IMR-90 (cell line): ENCODE data around the gene TSEN15. TPM values are rescaled to one million over a fixed set of nuclear protein-coding genes. Genes with fewer than 3 reads are reported as not detected.

Experiments used
- ATAC-seq: fragments of 200-7000 bp; cut with Tn5 transposase; 2 replicates; pipeline ENCODE4 v1.9.1; 2020; ENCODE audit warnings: low read depth, mild to moderate bottlenecking, moderate library complexity
- BruUV-seq: library from RNA; stranded (reverse); fragments of 400-500 nt; replicated peaks from 2 replicates; lab custom pipeline; 2021; lab: Mats Ljungman, UMichigan
- CTCF ChIA-PET: fragments of 300-600 bp; formaldehyde crosslinking; extraction: SDS; loops from one replicate; lab custom pipeline; 2021; ENCODE audit warnings: antibody characterized with exemption; lab: Yijun Ruan, JAX
- POLR2A ChIA-PET: fragments of 300-600 bp; sonication (Branson Sonifier 250); formaldehyde crosslinking; loops from one replicate; lab custom pipeline; 2022; ENCODE audit warnings: antibody characterized with exemption; ENCODE audit not compliant: unreplicated experiment; lab: Charles Lee
- DNase-seq: peaks from one replicate; pipeline ENCODE4 v3.0.0; 2013
- H2AFZ ChIP-seq: replicated peaks from 2 replicates; pipeline ENCODE3; 2013; ENCODE audit warnings: low read length, mild to moderate bottlenecking; ENCODE audit not compliant: poor library complexity
- H2AK5ac ChIP-seq: 2 replicates; pipeline ENCODE4 v1.6.1; 2013; ENCODE audit warnings: low read depth, low read length, inconsistent platforms
- H2AK9ac ChIP-seq: replicated peaks from 2 replicates; pipeline ENCODE3; 2013; ENCODE audit warnings: mild to moderate bottlenecking, low read depth, low read length, moderate library complexity; ENCODE audit not compliant: poor library complexity
- H2BK120ac ChIP-seq: 2 replicates; pipeline ENCODE4 v1.6.1; 2013; ENCODE audit warnings: low read depth, low read length, inconsistent platforms
- H2BK15ac ChIP-seq: 3 replicates; pipeline ENCODE4 v1.6.1; 2013; ENCODE audit warnings: low read depth, low read length, inconsistent platforms
- H2BK20ac ChIP-seq: 2 replicates; pipeline ENCODE4 v1.6.1; 2013; ENCODE audit warnings: low read depth, mild to moderate bottlenecking, inconsistent platforms, low read length, moderate library complexity
- H2BK5ac ChIP-seq: 2 replicates; pipeline ENCODE4 v1.6.1; 2013; ENCODE audit warnings: mild to moderate bottlenecking, low read depth, low read length, inconsistent platforms; ENCODE audit not compliant: poor library complexity, severe bottlenecking
- H3K14ac ChIP-seq: replicated peaks from 2 replicates; pipeline ENCODE4 v1.6.1; 2013; ENCODE audit warnings: low read depth, low read length, inconsistent platforms
- H3K18ac ChIP-seq: 2 replicates; pipeline ENCODE4 v1.6.1; 2013; ENCODE audit warnings: low read depth, low read length, control low read depth
- H3K23ac ChIP-seq: 2 replicates; pipeline ENCODE4 v1.6.1; 2013; ENCODE audit warnings: low read depth, low read length, inconsistent platforms
- H3K27ac ChIP-seq: 2 replicates; pipeline ENCODE4 v1.5.1; 2013; ENCODE audit warnings: mild to moderate bottlenecking, control low read depth, low read length; ENCODE audit not compliant: insufficient read depth
- H3K27me3 ChIP-seq: 2 replicates; pipeline ENCODE4 v1.6.1; 2013; ENCODE audit warnings: low read length; ENCODE audit not compliant: control insufficient read depth, insufficient read depth
- H3K36me3 ChIP-seq: 2 replicates; pipeline ENCODE4 v1.6.1; 2013; ENCODE audit warnings: low read length, mixed read lengths; ENCODE audit not compliant: control insufficient read depth, insufficient read depth
- H3K4ac ChIP-seq: 2 replicates; pipeline ENCODE4 v1.6.1; 2013; ENCODE audit warnings: low read depth, low read length, inconsistent platforms
- H3K4me1 ChIP-seq: 2 replicates; pipeline ENCODE4 v1.6.1; 2013; ENCODE audit warnings: low read length, mixed read lengths; ENCODE audit not compliant: control insufficient read depth, insufficient read depth
- H3K4me2 ChIP-seq: 2 replicates; pipeline ENCODE4 v1.6.1; 2013; ENCODE audit warnings: low read depth, mild to moderate bottlenecking, control low read depth, low read length, moderate library complexity
- H3K4me3 ChIP-seq: 2 replicates; pipeline ENCODE4 v1.5.1; 2013; ENCODE audit warnings: low read depth, mild to moderate bottlenecking, control low read depth, low read length, moderate library complexity; ENCODE audit not compliant: insufficient read depth
- H3K56ac ChIP-seq: 2 replicates; pipeline ENCODE4 v1.6.1; 2013; ENCODE audit warnings: low read length, inconsistent platforms; ENCODE audit not compliant: insufficient read depth; ENCODE audit errors: extremely low read depth
- H3K79me1 ChIP-seq, 2 experiments: 2 replicates each; pipeline ENCODE4 v1.6.1; 2013; ENCODE audit warnings: low read length in 2 of 2, inconsistent platforms in 1 of 2, low read depth in 1 of 2
- H3K9ac ChIP-seq: 2 replicates; pipeline ENCODE4 v1.6.1; 2013; ENCODE audit warnings: low read depth, low read length, control low read depth
- H3K9me1 ChIP-seq: 2 replicates; pipeline ENCODE4 v1.6.1; 2013; ENCODE audit warnings: low read length, inconsistent platforms; ENCODE audit not compliant: insufficient read depth
- H3K9me3 ChIP-seq: 2 replicates; pipeline ENCODE4 v1.6.1; 2013; ENCODE audit warnings: low read length; ENCODE audit not compliant: control insufficient read depth, insufficient read depth
- H4K20me1 ChIP-seq: 2 replicates; pipeline ENCODE4 v1.6.1; 2013; ENCODE audit warnings: low read length, inconsistent platforms; ENCODE audit not compliant: insufficient read depth
- H4K5ac ChIP-seq: 2 replicates; pipeline ENCODE4 v1.6.1; 2013; ENCODE audit warnings: mild to moderate bottlenecking, low read depth, low read length, control low read depth
- H4K8ac ChIP-seq, 2 experiments: 2 replicates each; pipeline ENCODE4 v1.6.1; 2013; ENCODE audit warnings: low read depth in 2 of 2, low read length in 2 of 2, control low read depth in 1 of 2, inconsistent platforms in 1 of 2
- H4K91ac ChIP-seq: 2 replicates; pipeline ENCODE4 v1.6.1; 2013; ENCODE audit warnings: low read depth, low read length, inconsistent platforms; ENCODE audit not compliant: insufficient read depth
- BHLHE40 ChIP-seq: fragments of 150-350 bp; IDR thresholded peaks from 2 replicates; pipeline ENCODE4 v1.6.1; 2016; ENCODE audit warnings: mild to moderate bottlenecking, low read depth, low read length
- CEBPB ChIP-seq: IDR thresholded peaks from 2 replicates; pipeline ENCODE4 v1.6.1; 2012; ENCODE audit warnings: low read depth, low read length, improper control_type of control experiment
- CHD1 ChIP-seq: IDR thresholded peaks from 2 replicates; pipeline ENCODE4 v1.6.1; 2012; ENCODE audit warnings: low read depth, low read length, improper control_type of control experiment
- FOS ChIP-seq: fragments of 150-350 bp; IDR thresholded peaks from 2 replicates; pipeline ENCODE4 v1.6.1; 2016; ENCODE audit warnings: low read depth, low read length
- MAFK ChIP-seq: IDR thresholded peaks from 2 replicates; pipeline ENCODE4 v1.6.1; 2012; ENCODE audit warnings: low read depth, low read length, improper control_type of control experiment
- NFE2L2 ChIP-seq: fragments of 150-350 bp; IDR thresholded peaks from 2 replicates; pipeline ENCODE4 v1.6.1; 2016; ENCODE audit warnings: low read depth, mild to moderate bottlenecking, low read length
- RAD21 ChIP-seq: IDR thresholded peaks from 2 replicates; pipeline ENCODE4 v1.6.1; 2012; ENCODE audit warnings: low read length, improper control_type of control experiment
- RFX5 ChIP-seq: IDR thresholded peaks from 2 replicates; pipeline ENCODE4 v1.8.0; 2012; ENCODE audit warnings: low read depth, mild to moderate bottlenecking, low read length, moderate library complexity
- SMC3 ChIP-seq: fragments of 150-350 bp; IDR thresholded peaks from 2 replicates; pipeline ENCODE4 v1.6.1; 2016; ENCODE audit warnings: low read depth, mild to moderate bottlenecking, antibody characterized with exemption, low read length, moderate library complexity
- whole genome bisulfite sequencing, 2 experiments: methylation state at CpG; one replicate each; pipeline versions ENCODE4 v1.1.5 to v1.1.7; 2013; ENCODE audit warnings: missing lambda C conversion rate in 2 of 2; ENCODE audit not compliant: insufficient read length in 1 of 2; ENCODE audit errors: extremely low coverage in 2 of 2; 5-methylcytosine and 5-hydroxymethylcytosine counted together
- dilution Hi-C: fragments of 300-500 bp; cut with HindIII; formaldehyde crosslinking; loops from one replicate; pipeline ENCODE4 v1.14.3; 2018; ENCODE audit warnings: low sequenced_read_pairs; ENCODE audit not compliant: unreplicated experiment
- in situ Hi-C: fragments of 300-500 bp; cut with MboI; formaldehyde crosslinking; loops from 3 replicates; pipeline ENCODE4 v1.14.3; 2019; ENCODE audit warnings: low sequenced_read_pairs, inconsistent platforms, mixed read lengths
- intact Hi-C: fragments of 100-400 bp; cut with micrococcal nuclease; formaldehyde crosslinking; loops from 2 replicates; pipeline ENCODE4 v1.10.0; 2022
- polyA plus RNA-seq, 3 experiments: library from polyadenylated mRNA; depleted of rRNA; stranded (reverse); fragments of >200 nt; gene quantifications; 2 replicates each; pipeline ENCODE4 v1.2.3, GENCODE V29; 2012; ENCODE audit warnings: low replicate concordance in 1 of 3
- total RNA-seq: library from RNA; depleted of rRNA; stranded (reverse); fragments of >200 nt; gene quantifications from 2 replicates; pipeline ENCODE4 v1.2.3, GENCODE V29; 2012
- TF ChIP-seq, protein P1 (sequence below): fragments of 150-350 bp; IDR thresholded peaks from 2 replicates; pipeline ENCODE4 v1.6.1; 2017; ENCODE audit warnings: mild to moderate bottlenecking, antibody characterized with exemption, low read length, low read depth
- TF ChIP-seq, protein P2 (sequence below): fragments of 150-350 bp; IDR thresholded peaks from 2 replicates; pipeline ENCODE4 v1.6.1; 2016; ENCODE audit warnings: low read depth, mild to moderate bottlenecking, low read length, moderate library complexity, borderline replicate concordance
- TF ChIP-seq, protein P3 (sequence below): conservative IDR thresholded peaks from 2 replicates; pipeline ENCODE4 v1.5.1; 2012; ENCODE audit warnings: mild to moderate bottlenecking, low read depth, low read length, improper control_type of control experiment

The TSEN15 gene
- total and polyA plus RNA-seq, 2 of the 4 experiments (the other 2 are of a cell fraction) = 32.4 to 45.0 TPM

DNA sequence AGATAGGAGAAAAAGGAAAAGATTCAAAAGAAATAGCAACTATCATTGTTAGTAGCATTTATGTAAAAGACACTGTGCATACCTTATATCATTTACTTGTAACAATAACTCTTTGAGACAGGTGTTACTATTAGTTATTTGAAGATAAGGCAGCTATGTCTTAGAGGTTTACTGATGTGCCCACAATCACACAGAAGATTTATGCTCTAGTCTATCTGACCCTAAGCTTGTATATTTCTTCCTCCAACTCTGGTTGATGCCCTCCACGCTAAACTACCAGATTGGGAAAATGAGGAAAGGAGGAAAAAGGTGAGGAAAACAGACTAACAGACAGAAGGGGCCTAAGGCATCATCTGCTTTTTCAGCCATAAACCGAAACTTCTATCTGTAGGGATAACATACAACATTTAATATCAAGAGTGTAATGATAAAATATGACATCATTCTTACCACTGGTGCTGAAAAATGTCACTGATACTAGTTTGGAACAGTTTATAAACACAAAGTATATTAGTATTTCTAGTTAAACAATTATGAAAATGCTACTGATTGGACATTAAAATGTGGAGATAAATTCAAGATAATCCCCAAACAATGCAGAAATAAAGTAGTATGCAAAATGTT lies 19.1 kb upstream of the TSEN15 start:
- dilution Hi-C loops (no loop called here), in situ Hi-C loops (loop anchor here (10.0 kb wide), 1 partner anchor 88 kb away; no protein-coding TSS in a partner anchor), intact Hi-C loops (no loop called here)
- peaks cover 9% of the 10 kb centered on the region; the same call in 1 of the 2 replicates for H3K9me1 ChIP-seq
- no peak overlapping the region for H2BK20ac ChIP-seq
- H2AK9ac ChIP-seq = no peak overlapping the region
- no peak overlapping the region for H2AFZ ChIP-seq
- H3K9ac ChIP-seq = no peak overlapping the region
- no peak overlapping the region for H3K27ac ChIP-seq
- H3K9me3 ChIP-seq = no peaks in the 10 kb centered on the region
- ChIA-PET POLR2A (no interaction called here), CTCF (no interaction called here)
- H3K4ac ChIP-seq = no peak overlapping the region
- no peak overlapping the region for H3K4me2 ChIP-seq
- H3K18ac ChIP-seq = no peak overlapping the region
- no peak overlapping the region for H3K14ac ChIP-seq
- H2BK5ac ChIP-seq = no peak overlapping the region
- H4K5ac ChIP-seq = no peak overlapping the region
- no peak for ATAC-seq
- H3K4me3 ChIP-seq = no peak overlapping the region
- no peaks in the 10 kb centered on the region for H3K36me3 ChIP-seq
- H3K4me1 ChIP-seq = peaks cover 6% of the 10 kb centered on the region; the same call in 1 of the 2 replicates
- H2BK15ac ChIP-seq = no peak overlapping the region
- no TSS peak for BruUV-seq
- no peak overlapping the region for H4K8ac ChIP-seq
- TF ChIP-seq, protein P1, sequence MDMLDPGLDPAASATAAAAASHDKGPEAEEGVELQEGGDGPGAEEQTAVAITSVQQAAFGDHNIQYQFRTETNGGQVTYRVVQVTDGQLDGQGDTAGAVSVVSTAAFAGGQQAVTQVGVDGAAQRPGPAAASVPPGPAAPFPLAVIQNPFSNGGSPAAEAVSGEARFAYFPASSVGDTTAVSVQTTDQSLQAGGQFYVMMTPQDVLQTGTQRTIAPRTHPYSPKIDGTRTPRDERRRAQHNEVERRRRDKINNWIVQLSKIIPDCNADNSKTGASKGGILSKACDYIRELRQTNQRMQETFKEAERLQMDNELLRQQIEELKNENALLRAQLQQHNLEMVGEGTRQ = no peak
- TF ChIP-seq, protein P2, sequence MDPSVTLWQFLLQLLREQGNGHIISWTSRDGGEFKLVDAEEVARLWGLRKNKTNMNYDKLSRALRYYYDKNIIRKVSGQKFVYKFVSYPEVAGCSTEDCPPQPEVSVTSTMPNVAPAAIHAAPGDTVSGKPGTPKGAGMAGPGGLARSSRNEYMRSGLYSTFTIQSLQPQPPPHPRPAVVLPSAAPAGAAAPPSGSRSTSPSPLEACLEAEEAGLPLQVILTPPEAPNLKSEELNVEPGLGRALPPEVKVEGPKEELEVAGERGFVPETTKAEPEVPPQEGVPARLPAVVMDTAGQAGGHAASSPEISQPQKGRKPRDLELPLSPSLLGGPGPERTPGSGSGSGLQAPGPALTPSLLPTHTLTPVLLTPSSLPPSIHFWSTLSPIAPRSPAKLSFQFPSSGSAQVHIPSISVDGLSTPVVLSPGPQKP = no peak
- TF ChIP-seq RAD21 (no peak), MAFK (no peak), NFE2L2 (no peak), CEBPB (no peak), FOS (no peak), CHD1 (no peak), SMC3 (no peak), RFX5 (no peak), BHLHE40 (no peak)
- TF ChIP-seq, protein P3, sequence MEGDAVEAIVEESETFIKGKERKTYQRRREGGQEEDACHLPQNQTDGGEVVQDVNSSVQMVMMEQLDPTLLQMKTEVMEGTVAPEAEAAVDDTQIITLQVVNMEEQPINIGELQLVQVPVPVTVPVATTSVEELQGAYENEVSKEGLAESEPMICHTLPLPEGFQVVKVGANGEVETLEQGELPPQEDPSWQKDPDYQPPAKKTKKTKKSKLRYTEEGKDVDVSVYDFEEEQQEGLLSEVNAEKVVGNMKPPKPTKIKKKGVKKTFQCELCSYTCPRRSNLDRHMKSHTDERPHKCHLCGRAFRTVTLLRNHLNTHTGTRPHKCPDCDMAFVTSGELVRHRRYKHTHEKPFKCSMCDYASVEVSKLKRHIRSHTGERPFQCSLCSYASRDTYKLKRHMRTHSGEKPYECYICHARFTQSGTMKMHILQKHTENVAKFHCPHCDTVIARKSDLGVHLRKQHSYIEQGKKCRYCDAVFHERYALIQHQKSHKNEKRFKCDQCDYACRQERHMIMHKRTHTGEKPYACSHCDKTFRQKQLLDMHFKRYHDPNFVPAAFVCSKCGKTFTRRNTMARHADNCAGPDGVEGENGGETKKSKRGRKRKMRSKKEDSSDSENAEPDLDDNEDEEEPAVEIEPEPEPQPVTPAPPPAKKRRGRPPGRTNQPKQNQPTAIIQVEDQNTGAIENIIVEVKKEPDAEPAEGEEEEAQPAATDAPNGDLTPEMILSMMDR = no peak
- no peak overlapping the region for H2BK120ac ChIP-seq
- H3K79me1 ChIP-seq = peaks cover 0 to 15% of the 10 kb centered on the region in 2 experiments; a peak in 2 of 4 replicates
- no peak overlapping the region for H3K23ac ChIP-seq
- H4K91ac ChIP-seq = no peak overlapping the region
- H3K27me3 ChIP-seq = no peaks in the 10 kb centered on the region; the same call in 1 of the 2 replicates
- DNase-seq = no peak
- H3K56ac ChIP-seq = no peak overlapping the region
- no peaks in the 10 kb centered on the region for H4K20me1 ChIP-seq
- H2AK5ac ChIP-seq = no peak overlapping the region
- WGBS, 2 experiments = no CpG with 5 or more reads among the region's 2 CpGs
